Measurements from ENCODE around the gene GUCA2B.

GUCA2B gene

DNA sequence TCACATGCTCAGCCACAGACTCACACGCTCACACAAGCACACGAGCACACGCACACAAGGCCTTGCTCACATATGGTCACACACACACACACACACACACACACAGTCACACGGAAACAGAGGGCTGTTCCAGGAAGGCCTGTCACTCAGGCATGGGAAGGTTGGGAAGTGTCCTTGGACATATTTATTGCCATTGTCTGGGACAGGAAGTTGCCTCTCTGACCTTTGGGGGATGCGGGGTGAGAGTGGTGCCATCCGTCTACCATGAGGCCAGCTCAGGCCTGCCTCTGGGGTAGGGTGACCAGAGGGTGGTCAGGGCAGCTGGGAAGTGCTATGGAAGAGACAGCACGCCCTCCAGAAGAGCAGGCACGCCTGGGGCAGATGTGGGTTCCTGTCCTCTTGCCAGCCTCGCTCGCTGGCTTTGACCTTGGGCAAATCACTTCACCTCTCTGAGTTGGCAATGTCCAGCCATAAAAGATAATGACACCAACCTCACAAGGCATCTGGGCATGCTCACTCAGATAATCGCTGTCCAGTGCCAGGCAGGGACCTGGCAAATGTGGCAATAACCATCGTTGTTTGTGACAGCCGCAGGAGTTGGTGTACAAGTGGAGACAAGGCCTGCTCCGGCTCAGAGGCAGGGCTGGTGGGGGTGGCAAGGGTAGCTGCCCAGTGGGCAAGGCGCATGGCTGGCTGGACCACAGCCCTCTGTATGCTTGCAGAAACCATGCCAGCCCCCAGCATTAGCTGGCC, 19.3 kb downstream of the GUCA2B start:
- H3K27me3 ChIP-seq (replicated peaks in 2 of 5; ENCODE audit: control insufficient read depth in 4 of 5, insufficient read depth in 5 of 5, low read length in 4 of 5) = no peaks in the 10 kb centered on the region
- H3K4me1 ChIP-seq (ENCODE audit: control extremely low read depth in 1 of 4, control insufficient read depth in 4 of 4, insufficient read depth in 4 of 4, low read length in 3 of 4) = peaks cover 0 to 9% (median 1%) of the 10 kb centered on the region in 4 experiments
- CTCF ChIA-PET = interaction anchor here (1.1 to 5.3 kb wide), 15 partner anchors 10 to 658 kb away, joined by 3 to 53 read pairs (median 4); partner anchors contain the start of genes GUCA2A and GUCA2B
- H3K4me3 ChIP-seq (ENCODE audit: control insufficient read depth in 1 of 7, extremely low read depth in 1 of 7, insufficient read depth in 4 of 7, low read depth in 2 of 7, low read length in 6 of 7) = no peak overlapping the region
- 75% methylated on average over 11 of the region's 15 CpGs for WGBS (ENCODE audit: insufficient coverage)
- H3K27ac ChIP-seq (ENCODE audit: insufficient read depth in 1 of 2, low read depth in 1 of 2, low read length in 2 of 2, poor library complexity in 1 of 2, severe bottlenecking in 2 of 2) = no peak overlapping the region
- H3K9me3 ChIP-seq (ENCODE audit: control extremely low read depth in 1 of 5, control insufficient read depth in 4 of 5, insufficient read depth in 2 of 5, low read depth in 1 of 5, low read length in 4 of 5) = no peaks in the 10 kb centered on the region
- POLR2A ChIA-PET = no interaction called here
- DNase-seq = peak in 2 of 3 donors; percentile 42 to 47
- peaks cover 1 to 5% (median 4%) of the 10 kb centered on the region in 4 experiments for H3K36me3 ChIP-seq (ENCODE audit: control insufficient read depth in 4 of 4, insufficient read depth in 4 of 4, low read length in 3 of 4)

DNA sequence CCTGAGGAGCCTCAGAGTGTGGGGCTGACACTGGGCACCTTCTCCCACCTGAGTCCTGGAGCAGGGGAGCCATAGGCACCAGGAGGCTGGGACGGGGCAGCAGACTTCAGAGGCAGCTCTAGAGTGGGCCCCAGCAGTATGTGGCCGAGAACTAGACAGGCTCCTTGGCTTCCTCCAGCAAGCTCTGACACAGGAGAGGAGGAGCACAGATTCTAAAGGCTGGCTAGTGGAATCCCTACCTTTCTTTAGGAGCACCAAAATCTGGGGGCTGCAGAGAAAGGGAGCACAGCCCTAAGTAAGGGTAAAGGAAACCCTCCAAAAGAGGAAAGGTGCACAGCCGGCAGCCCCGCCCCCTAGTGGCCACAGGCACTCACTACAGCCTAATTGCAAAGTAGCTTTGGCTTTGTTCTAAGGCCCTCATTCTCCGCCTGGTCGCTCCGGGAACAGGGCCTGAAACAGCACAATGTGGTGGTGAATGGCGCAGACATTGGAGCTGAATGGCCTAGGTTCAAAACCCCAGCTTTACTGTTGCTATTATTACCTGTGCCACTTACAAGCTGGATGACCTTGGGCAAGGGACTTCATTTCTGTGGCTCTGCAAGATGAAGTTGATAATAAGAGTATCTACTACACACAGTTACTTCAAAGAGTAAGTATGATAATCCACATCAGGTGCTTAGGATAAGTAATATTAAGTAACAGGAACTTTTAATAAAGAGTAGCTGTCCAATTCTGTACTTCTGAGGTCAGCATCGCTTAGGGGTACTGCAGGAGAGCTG, 20.1 kb downstream of the GUCA2B start:
- no peaks in the 10 kb centered on the region for H3K9me3 ChIP-seq (ENCODE audit: control extremely low read depth in 1 of 5, control insufficient read depth in 4 of 5, insufficient read depth in 2 of 5, low read depth in 1 of 5, low read length in 4 of 5)
- H3K4me3 ChIP-seq (ENCODE audit: control insufficient read depth in 1 of 7, extremely low read depth in 1 of 7, insufficient read depth in 4 of 7, low read depth in 2 of 7, low read length in 6 of 7) = no peak overlapping the region
- POLR2A ChIA-PET = no interaction called here
- H3K36me3 ChIP-seq (ENCODE audit: control insufficient read depth in 4 of 4, insufficient read depth in 4 of 4, low read length in 3 of 4) = peaks cover 2 to 5% (median 4%) of the 10 kb centered on the region in 4 experiments
- no peaks in the 10 kb centered on the region for H3K27me3 ChIP-seq (replicated peaks in 2 of 5; ENCODE audit: control insufficient read depth in 4 of 5, insufficient read depth in 5 of 5, low read length in 4 of 5)
- peak; percentile 42 to 67 (median 66) for DNase-seq
- no peak overlapping the region for H3K27ac ChIP-seq (ENCODE audit: insufficient read depth in 1 of 2, low read depth in 1 of 2, low read length in 2 of 2, poor library complexity in 1 of 2, severe bottlenecking in 2 of 2)
- peaks cover 0 to 13% (median 3%) of the 10 kb centered on the region in 4 experiments for H3K4me1 ChIP-seq (ENCODE audit: control extremely low read depth in 1 of 4, control insufficient read depth in 4 of 4, insufficient read depth in 4 of 4, low read length in 3 of 4)
- CTCF ChIA-PET = interaction anchor here (0.7 to 5.3 kb wide), 32 partner anchors 11 to 659 kb away, joined by 3 to 53 read pairs (median 4); partner anchors contain the start of genes GUCA2A and GUCA2B
- 53% methylated on average over 7 of the region's 9 CpGs for WGBS (ENCODE audit: insufficient coverage)

DNA sequence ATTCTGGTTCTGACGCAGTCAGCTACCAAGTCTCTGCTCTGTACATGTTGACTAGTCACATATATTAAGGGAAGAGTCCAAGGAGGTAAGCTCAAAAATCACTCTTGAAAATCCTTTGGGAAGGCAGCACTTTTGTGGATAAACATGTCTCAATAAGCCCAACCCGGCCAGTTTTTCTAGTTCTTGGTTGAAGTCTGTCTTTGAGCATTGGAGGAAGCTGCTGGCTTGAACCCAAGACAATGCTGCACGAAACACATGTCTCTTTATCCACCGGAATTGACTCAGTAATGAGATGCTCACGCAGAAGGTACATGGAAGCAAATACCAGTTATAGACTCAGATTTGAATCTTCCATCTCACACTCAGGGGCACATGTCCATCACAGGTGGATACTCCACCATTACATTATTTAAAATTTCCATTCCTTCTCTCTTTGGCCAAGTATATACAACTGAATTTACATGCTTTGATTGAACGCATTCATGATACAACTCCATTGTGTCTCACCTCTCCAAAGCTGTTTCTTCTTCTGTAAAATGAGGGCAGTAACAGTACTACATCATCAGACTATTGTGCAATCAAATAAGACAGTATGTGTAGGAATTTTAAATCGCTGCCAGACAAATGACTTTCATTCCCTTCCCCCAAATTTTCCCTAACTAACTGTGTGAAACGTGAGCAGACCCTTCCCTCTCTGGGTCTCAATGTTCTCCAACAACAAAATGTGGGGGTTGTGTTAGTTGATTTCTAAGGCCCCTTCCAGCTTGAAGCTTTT, 20.9 kb downstream of the GUCA2B start:
- peaks cover 2 to 5% (median 4%) of the 10 kb centered on the region in 4 experiments for H3K36me3 ChIP-seq (ENCODE audit: control insufficient read depth in 4 of 4, insufficient read depth in 4 of 4, low read length in 3 of 4)
- POLR2A ChIA-PET = no interaction called here
- H3K9me3 ChIP-seq (ENCODE audit: control extremely low read depth in 1 of 5, control insufficient read depth in 4 of 5, insufficient read depth in 2 of 5, low read depth in 1 of 5, low read length in 4 of 5) = no peaks in the 10 kb centered on the region
- no peak overlapping the region for H3K27ac ChIP-seq (ENCODE audit: insufficient read depth in 1 of 2, low read depth in 1 of 2, low read length in 2 of 2, poor library complexity in 1 of 2, severe bottlenecking in 2 of 2)
- CTCF ChIA-PET = interaction anchor here (0.7 to 5.3 kb wide), 32 partner anchors 10 to 660 kb away, joined by 3 to 53 read pairs (median 4); partner anchors contain the start of genes GUCA2A and GUCA2B
- H3K4me1 ChIP-seq (ENCODE audit: control extremely low read depth in 1 of 4, control insufficient read depth in 4 of 4, insufficient read depth in 4 of 4, low read length in 3 of 4) = peaks cover 0 to 21% (median 6%) of the 10 kb centered on the region in 4 experiments
- no peak for DNase-seq
- no peak overlapping the region for H3K4me3 ChIP-seq (ENCODE audit: control insufficient read depth in 1 of 7, extremely low read depth in 1 of 7, insufficient read depth in 4 of 7, low read depth in 2 of 7, low read length in 6 of 7)
- H3K27me3 ChIP-seq (replicated peaks in 2 of 5; ENCODE audit: control insufficient read depth in 4 of 5, insufficient read depth in 5 of 5, low read length in 4 of 5) = no peaks in the 10 kb centered on the region
- 100% methylated on average over 3 of the region's 8 CpGs for WGBS (ENCODE audit: insufficient coverage)

DNA sequence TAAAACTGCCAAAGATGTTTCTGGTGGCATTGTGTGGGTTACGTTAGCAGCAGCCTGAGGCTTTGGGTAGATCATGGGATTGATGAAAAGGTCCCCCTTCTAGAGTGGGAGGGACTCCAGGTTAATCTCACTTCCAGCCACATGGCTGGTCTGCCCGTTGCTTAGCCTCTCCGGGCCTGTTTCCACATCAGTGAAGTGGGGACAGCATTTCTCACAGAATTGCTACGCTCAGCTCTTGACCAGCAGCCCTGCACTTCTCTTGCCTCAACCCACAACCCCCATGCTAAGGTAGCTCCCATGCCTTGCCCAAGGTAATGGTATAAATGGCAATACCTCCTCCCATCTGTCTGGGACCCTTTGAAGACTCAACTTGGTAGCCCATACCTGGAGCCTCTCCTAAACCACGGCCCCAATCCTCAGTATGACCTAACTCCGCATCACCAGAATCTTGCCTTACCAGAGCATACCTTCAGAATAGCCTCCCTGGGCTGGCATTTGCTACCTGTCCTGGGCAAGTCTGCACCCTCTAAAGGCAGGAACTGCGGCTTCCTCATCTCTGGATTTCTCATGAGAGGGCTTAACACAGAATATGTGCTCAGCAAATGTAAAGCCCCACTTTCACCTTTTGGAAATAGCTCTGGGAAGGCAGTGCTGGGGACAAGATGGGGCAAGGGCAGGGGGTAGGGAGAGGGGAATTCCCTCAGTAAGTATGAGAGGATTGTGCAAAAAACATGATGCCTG, 22.3 kb downstream of the GUCA2B start:
- CTCF ChIA-PET = interaction anchor here (0.9 to 5.3 kb wide), 11 partner anchors 11 to 603 kb away, joined by 3 to 53 read pairs (median 4); partner anchors contain the start of gene GUCA2A
- 97% methylated on average over 7 of the region's 7 CpGs for WGBS (ENCODE audit: insufficient coverage)
- POLR2A ChIA-PET = no interaction called here
- peaks cover 3 to 13% (median 5%) of the 10 kb centered on the region in 4 experiments for H3K36me3 ChIP-seq (ENCODE audit: control insufficient read depth in 4 of 4, insufficient read depth in 4 of 4, low read length in 3 of 4)
- DNase-seq = no peak
- peaks cover 0 to 34% (median 16%) of the 10 kb centered on the region in 4 experiments for H3K4me1 ChIP-seq (ENCODE audit: control extremely low read depth in 1 of 4, control insufficient read depth in 4 of 4, insufficient read depth in 4 of 4, low read length in 3 of 4)
- H3K27me3 ChIP-seq (replicated peaks in 2 of 5; ENCODE audit: control insufficient read depth in 4 of 5, insufficient read depth in 5 of 5, low read length in 4 of 5) = no peaks in the 10 kb centered on the region
- no peaks in the 10 kb centered on the region for H3K9me3 ChIP-seq (ENCODE audit: control extremely low read depth in 1 of 5, control insufficient read depth in 4 of 5, insufficient read depth in 2 of 5, low read depth in 1 of 5, low read length in 4 of 5)
- no peak overlapping the region for H3K27ac ChIP-seq (ENCODE audit: insufficient read depth in 1 of 2, low read depth in 1 of 2, low read length in 2 of 2, poor library complexity in 1 of 2, severe bottlenecking in 2 of 2)
- H3K4me3 ChIP-seq (ENCODE audit: control insufficient read depth in 1 of 7, extremely low read depth in 1 of 7, insufficient read depth in 4 of 7, low read depth in 2 of 7, low read length in 6 of 7) = no peak overlapping the region

DNA sequence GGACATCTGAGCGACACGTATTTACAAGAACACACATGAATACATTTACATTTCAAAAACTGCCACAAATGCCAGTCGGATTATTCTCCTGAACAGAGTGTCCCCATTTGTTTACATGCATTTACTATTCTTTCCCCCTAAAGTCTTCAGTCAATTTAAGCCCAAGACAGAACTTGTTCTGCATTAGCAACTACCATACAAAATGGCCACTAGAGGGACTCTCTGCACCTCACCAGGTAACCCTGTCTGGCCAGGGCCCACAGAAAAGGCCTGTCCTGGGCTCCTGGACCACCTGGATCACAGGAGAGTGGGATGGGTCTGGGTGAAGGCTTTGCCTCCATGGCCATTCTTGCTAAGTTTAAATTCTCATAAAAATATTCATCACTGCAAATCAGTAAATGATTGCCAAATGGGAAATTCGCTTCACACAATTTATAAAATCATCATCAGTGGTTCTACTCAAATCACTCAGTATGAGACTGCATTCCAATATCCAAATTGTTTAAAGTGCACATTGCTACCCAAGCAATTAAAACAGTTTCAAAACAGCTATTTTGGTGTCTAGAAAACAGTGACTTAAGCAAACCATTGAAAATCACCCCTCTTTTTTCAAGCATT, 23.8 kb downstream of the GUCA2B start:
- peaks cover 0 to 37% (median 16%) of the 10 kb centered on the region in 4 experiments for H3K4me1 ChIP-seq (ENCODE audit: control extremely low read depth in 1 of 4, control insufficient read depth in 4 of 4, insufficient read depth in 4 of 4, low read length in 3 of 4)
- WGBS (ENCODE audit: insufficient coverage) = 89% methylated on average over 4 of the region's 4 CpGs

DNA sequence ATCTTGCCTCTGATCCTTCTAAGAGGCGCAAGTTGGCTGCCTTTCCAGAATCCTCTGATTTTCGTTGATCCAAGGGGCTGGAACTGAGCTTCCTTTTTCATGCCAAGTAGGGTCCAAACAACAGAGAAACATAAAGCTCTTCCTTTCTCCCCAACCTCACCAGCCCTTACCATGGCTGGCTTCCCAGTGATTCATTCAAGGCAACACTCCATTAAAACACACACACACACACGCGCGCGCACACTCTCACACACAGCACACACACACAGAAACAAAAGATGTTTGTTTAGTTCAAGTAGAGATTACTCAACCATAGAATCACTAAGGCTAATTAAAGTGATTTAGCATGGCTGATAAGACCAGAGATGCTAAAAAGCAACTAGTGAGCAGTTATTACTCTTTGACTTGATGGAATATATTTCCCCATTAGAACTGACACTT, 24.4 kb downstream of the GUCA2B start:
- H3K27me3 ChIP-seq (replicated peaks in 2 of 5; ENCODE audit: control insufficient read depth in 4 of 5, insufficient read depth in 5 of 5, low read length in 4 of 5) = no peaks in the 10 kb centered on the region
- H3K4me1 ChIP-seq (ENCODE audit: control extremely low read depth in 1 of 4, control insufficient read depth in 4 of 4, insufficient read depth in 4 of 4, low read length in 3 of 4) = peaks cover 0 to 32% (median 16%) of the 10 kb centered on the region in 4 experiments
- no peaks in the 10 kb centered on the region for H3K9me3 ChIP-seq (ENCODE audit: control extremely low read depth in 1 of 5, control insufficient read depth in 4 of 5, insufficient read depth in 2 of 5, low read depth in 1 of 5, low read length in 4 of 5)
- no peak overlapping the region for H3K27ac ChIP-seq (ENCODE audit: insufficient read depth in 1 of 2, low read depth in 1 of 2, low read length in 2 of 2, poor library complexity in 1 of 2, severe bottlenecking in 2 of 2)
- DNase-seq = no peak
- ChIA-PET CTCF (interaction anchor here (1.0 to 1.2 kb wide), 3 partner anchors 12 to 46 kb away, joined by 3 read pairs; no protein-coding TSS in a partner anchor), POLR2A (no interaction called here)
- H3K4me3 ChIP-seq (ENCODE audit: control insufficient read depth in 1 of 7, extremely low read depth in 1 of 7, insufficient read depth in 4 of 7, low read depth in 2 of 7, low read length in 6 of 7) = no peak overlapping the region
- WGBS (ENCODE audit: insufficient coverage) = 88% methylated on average over 2 of the region's 6 CpGs
- H3K36me3 ChIP-seq (ENCODE audit: control insufficient read depth in 4 of 4, insufficient read depth in 4 of 4, low read length in 3 of 4) = peaks cover 4 to 25% (median 6%) of the 10 kb centered on the region in 4 experiments

More for the DNA sequence above, 23.8 kb downstream of the GUCA2B start:
- H3K4me3 ChIP-seq (ENCODE audit: control insufficient read depth in 1 of 7, extremely low read depth in 1 of 7, insufficient read depth in 4 of 7, low read depth in 2 of 7, low read length in 6 of 7) = no peak overlapping the region
- POLR2A ChIA-PET = no interaction called here
- CTCF ChIA-PET = interaction anchor here (1.0 to 1.2 kb wide), 3 partner anchors 12 to 46 kb away, joined by 3 read pairs; no protein-coding TSS in a partner anchor
- H3K9me3 ChIP-seq (ENCODE audit: control extremely low read depth in 1 of 5, control insufficient read depth in 4 of 5, insufficient read depth in 2 of 5, low read depth in 1 of 5, low read length in 4 of 5) = no peaks in the 10 kb centered on the region
- DNase-seq = peak; percentile 52 to 72 (median 70)
- no peaks in the 10 kb centered on the region for H3K27me3 ChIP-seq (replicated peaks in 2 of 5; ENCODE audit: control insufficient read depth in 4 of 5, insufficient read depth in 5 of 5, low read length in 4 of 5)
- no peak overlapping the region for H3K27ac ChIP-seq (ENCODE audit: insufficient read depth in 1 of 2, low read depth in 1 of 2, low read length in 2 of 2, poor library complexity in 1 of 2, severe bottlenecking in 2 of 2)
- H3K36me3 ChIP-seq (ENCODE audit: control insufficient read depth in 4 of 4, insufficient read depth in 4 of 4, low read length in 3 of 4) = peaks cover 4 to 25% (median 6%) of the 10 kb centered on the region in 4 experiments

All from common myeloid progenitor, CD34-positive (primary cell).